AG10803 (cell line): Measurements from ENCODE around the gene TENM3.

Source experiments
- DNase-seq: peaks from one replicate; pipeline ENCODE4 v3.0.0; 2010; ENCODE audit warnings: low read depth
- H3K4me3 ChIP-seq: 2 replicates; pipeline ENCODE4 v1.5.1; 2011; ENCODE audit warnings: mild to moderate bottlenecking, low read length, control low read depth
- CTCF ChIP-seq: conservative IDR thresholded peaks from 2 replicates; pipeline ENCODE4 v1.5.1; 2011; ENCODE audit warnings: mild to moderate bottlenecking, low read length, control low read depth, inconsistent platforms

Gene TENM3

GRCh38 chr4:182843808-182844325 is 600.7 kb downstream of the TENM3 start:
- DNase-seq: no peak
- H3K4me3 ChIP-seq: no peak overlapping the region
- TF ChIP-seq CTCF: no peak

- no peak for TF ChIP-seq CTCF
- DNase-seq: no peak
- no peak overlapping the region for H3K4me3 ChIP-seq
Measured at GRCh38 chr4:182845618-182846017, 602.4 kb downstream of the TENM3 start.

- TF ChIP-seq CTCF: no peak
- H3K4me3 ChIP-seq: no peak overlapping the region
- no peak for DNase-seq
Measured at GRCh38 chr4:182846036-182846435, 602.8 kb downstream of the TENM3 start.

- no peak overlapping the region for H3K4me3 ChIP-seq
- TF ChIP-seq CTCF: no peak
- DNase-seq: no peak
Measured at GRCh38 chr4:182847576-182848450, 604.6 kb downstream of the TENM3 start.

GRCh38 chr4:182848685-182849084 is 605.5 kb downstream of the TENM3 start:
- no peak overlapping the region for H3K4me3 ChIP-seq
- TF ChIP-seq CTCF: no peak
- no peak for DNase-seq
